GM18858 (cell line): Measurements from ENCODE around the gene KNSTRN.

ENCODE experiments used
- ATAC-seq: cut with Tn5 transposase; IDR thresholded peaks from one replicate; pipeline ENCODE4 v1.9.1; 2021; ENCODE audit not compliant: unreplicated experiment

KNSTRN gene

GRCh38 chr15:40345867-40346578 lies 36.5 kb upstream of the KNSTRN start:
- ATAC-seq, result no peak

GRCh38 chr15:40346579-40347558 lies 35.7 kb upstream of the KNSTRN start:
- no peak for ATAC-seq

- ATAC-seq, result no peak
Observed at GRCh38 chr15:40347559-40348473, 34.7 kb upstream of the KNSTRN start.

GRCh38 chr15:40348474-40348870 lies 34.0 kb upstream of the KNSTRN start:
- no peak for ATAC-seq

GRCh38 chr15:40349163-40349562 lies 33.4 kb upstream of the KNSTRN start:
- no peak for ATAC-seq

GRCh38 chr15:40352281-40352901 lies 30.1 kb upstream of the KNSTRN start:
- ATAC-seq, result no peak

- no peak for ATAC-seq
Observed at GRCh38 chr15:40353697-40354096, 28.8 kb upstream of the KNSTRN start.

- no peak for ATAC-seq
Observed at GRCh38 chr15:40354408-40355171, 27.9 kb upstream of the KNSTRN start.

- no peak for ATAC-seq
Observed at GRCh38 chr15:40355976-40356585, 26.4 kb upstream of the KNSTRN start.

GRCh38 chr15:40357246-40357645 lies 25.3 kb upstream of the KNSTRN start:
- no peak for ATAC-seq

- peak; percentile 52 for ATAC-seq
Observed at GRCh38 chr15:40357723-40358470, 24.6 kb upstream of the KNSTRN start, which contains the start of gene DISP2. Gene DISP2, plus strand, starts transcription at chr15:40358219. Its CDS starts 103 bp downstream, at chr15:40358322.

- no peak for ATAC-seq
Observed at GRCh38 chr15:40358471-40359353, 23.8 kb upstream of the KNSTRN start.

- ATAC-seq, result no peak
Observed at GRCh38 chr15:40360015-40360414, 22.5 kb upstream of the KNSTRN start.

GRCh38 chr15:40361640-40362039 lies 20.9 kb upstream of the KNSTRN start:
- ATAC-seq, result no peak

GRCh38 chr15:40363611-40364010 lies 18.9 kb upstream of the KNSTRN start:
- no peak for ATAC-seq

- ATAC-seq, result no peak
Observed at GRCh38 chr15:40364251-40364650, 18.3 kb upstream of the KNSTRN start.

- ATAC-seq, result no peak
Observed at GRCh38 chr15:40365016-40365415, 17.5 kb upstream of the KNSTRN start.
